Neuronal stem cell (in vitro differentiated cells): ENCODE results near the gene WHRN.

ENCODE experiments used
- DNase-seq: peaks from one replicate; pipeline ENCODE4 v3.0.0-alpha.2; 2013; ENCODE audit warnings: low spot score
- H2AFZ ChIP-seq: one replicate; pipeline ENCODE4 v1.6.1; 2013; ENCODE audit warnings: mild to moderate bottlenecking, low read length, inconsistent platforms
- H2AK5ac ChIP-seq: 2 replicates; pipeline ENCODE4 v1.6.1; 2013; ENCODE audit warnings: low read depth, mild to moderate bottlenecking, inconsistent platforms, low read length, moderate library complexity, mixed read lengths
- H2BK120ac ChIP-seq: 2 replicates; pipeline ENCODE4 v1.6.1; 2013; ENCODE audit warnings: low read depth, mild to moderate bottlenecking, inconsistent platforms, low read length, moderate library complexity, mixed read lengths
- H2BK12ac ChIP-seq: one replicate; pipeline ENCODE4 v1.6.1; 2013; ENCODE audit warnings: low read length, inconsistent platforms
- H2BK15ac ChIP-seq: 2 replicates; pipeline ENCODE4 v1.6.1; 2013; ENCODE audit warnings: mild to moderate bottlenecking, low read length, inconsistent platforms, mixed read lengths
- H2BK5ac ChIP-seq: one replicate; pipeline ENCODE4 v1.6.1; 2013; ENCODE audit warnings: inconsistent platforms, mild to moderate bottlenecking, low read length, moderate library complexity
- H3K14ac ChIP-seq: one replicate; pipeline ENCODE4 v1.6.1; 2013; ENCODE audit warnings: low read length, inconsistent platforms
- H3K18ac ChIP-seq: 2 replicates; pipeline ENCODE4 v1.6.1; 2013; ENCODE audit warnings: low read length, inconsistent platforms
- H3K23ac ChIP-seq: 2 replicates; pipeline ENCODE4 v1.6.1; 2013; ENCODE audit warnings: low read depth, mild to moderate bottlenecking, mixed read lengths, low read length, inconsistent platforms; ENCODE audit not compliant: poor library complexity
- H3K27ac ChIP-seq: replicated peaks from 3 replicates; pipeline ENCODE4 v1.5.1; 2013; ENCODE audit warnings: low read length, inconsistent platforms
- H3K27me3 ChIP-seq, 3 experiments: 2 replicates each; pipeline ENCODE4 v1.6.1; 2013; ENCODE audit warnings: low read length in 3 of 3, mild to moderate bottlenecking in 2 of 3, inconsistent platforms in 1 of 3, low read depth in 1 of 3, mixed read lengths in 1 of 3, moderate library complexity in 1 of 3; ENCODE audit not compliant: control insufficient read depth in 3 of 3, insufficient read depth in 3 of 3
- H3K36me3 ChIP-seq, 2 donors: replicated peaks in 1 of 2; 2 replicates each; pipeline ENCODE4 v1.6.1; 2013; ENCODE audit warnings: low read length in 2 of 2; ENCODE audit not compliant: control insufficient read depth in 2 of 2, insufficient read depth in 2 of 2
- H3K4ac ChIP-seq: 2 replicates; pipeline ENCODE4 v1.6.1; 2013; ENCODE audit warnings: inconsistent platforms, mild to moderate bottlenecking, low read length, moderate library complexity
- H3K4me1 ChIP-seq, 2 donors: 1 replicate in 1 of 2; 2 replicates in 1 of 2; pipeline ENCODE4 v1.6.1; 2013; ENCODE audit warnings: low read length in 2 of 2, low read depth in 1 of 2; ENCODE audit not compliant: control insufficient read depth in 2 of 2, insufficient read depth in 1 of 2
- H3K4me2 ChIP-seq: one replicate; pipeline ENCODE4 v1.6.1; 2013; ENCODE audit warnings: mild to moderate bottlenecking, low read length, inconsistent platforms; ENCODE audit not compliant: insufficient read depth, poor library complexity, severe bottlenecking
- H3K4me3 ChIP-seq, 2 donors: 2 replicates each; pipeline ENCODE4 v1.5.1; 2013; ENCODE audit warnings: low read length in 2 of 2, mild to moderate bottlenecking in 2 of 2, inconsistent platforms in 1 of 2, moderate library complexity in 1 of 2
- H3K79me1 ChIP-seq: one replicate; pipeline ENCODE4 v1.6.1; 2013; ENCODE audit warnings: low read depth, mild to moderate bottlenecking, inconsistent platforms, low read length, moderate library complexity
- H3K9ac ChIP-seq: one replicate; pipeline ENCODE4 v1.6.1; 2013; ENCODE audit warnings: mild to moderate bottlenecking, low read depth, low read length, inconsistent platforms; ENCODE audit not compliant: poor library complexity
- H3K9me3 ChIP-seq, 2 donors: replicated peaks in 1 of 2; 2 replicates each; pipeline versions ENCODE3 to v1.6.1; 2013; ENCODE audit warnings: low read length in 2 of 2, mild to moderate bottlenecking in 2 of 2, inconsistent platforms in 1 of 2, low read depth in 1 of 2, mixed read lengths in 1 of 2, moderate library complexity in 1 of 2; ENCODE audit not compliant: control insufficient read depth in 2 of 2, insufficient read depth in 1 of 2
- H4K8ac ChIP-seq: one replicate; pipeline ENCODE4 v1.6.1; 2013; ENCODE audit warnings: low read depth, mild to moderate bottlenecking, inconsistent platforms, low read length, moderate library complexity
- H4K91ac ChIP-seq: one replicate; pipeline ENCODE4 v1.6.1; 2013; ENCODE audit warnings: low read length, low read depth, mild to moderate bottlenecking, inconsistent platforms; ENCODE audit not compliant: poor library complexity
- WGBS, 2 donors: extraction: QIAGEN DNeasy Blood & Tissue Kit; methylation state at CpG; one replicate each; pipeline ENCODE4 v1.1.7; 2013; ENCODE audit warnings: missing lambda C conversion rate in 2 of 2, mixed read lengths in 1 of 2; ENCODE audit not compliant: insufficient read length in 2 of 2, insufficient replicate concordance in 1 of 2; ENCODE audit errors: extremely low coverage in 2 of 2; 5-methylcytosine and 5-hydroxymethylcytosine counted together

The WHRN gene

DNA sequence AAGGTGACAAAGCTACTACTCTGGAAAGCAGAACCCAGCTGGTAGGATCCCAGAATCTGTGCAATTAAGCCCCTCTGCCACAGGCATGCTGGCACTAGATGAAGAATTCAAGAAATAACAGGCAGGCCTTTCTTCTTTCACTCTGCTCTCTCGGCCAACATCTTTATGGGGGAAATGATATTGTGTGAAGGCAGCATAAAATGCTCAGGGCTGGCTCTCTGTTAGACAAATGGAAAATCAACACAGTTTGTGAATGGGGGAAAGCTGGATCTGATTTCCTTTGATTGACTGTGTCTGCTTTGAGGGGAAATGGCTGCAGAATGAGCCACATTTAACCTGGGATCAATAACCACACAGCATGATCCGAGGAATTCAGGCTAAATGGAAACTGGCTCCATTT lies 88.4 kb downstream of the WHRN start:
- Histone ChIP-seq H2BK12ac (no peak overlapping the region), H3K36me3 (peaks cover 0 to 2% of the 10 kb centered on the region in 2 donors), H3K14ac (no peak overlapping the region), H2BK120ac (no peak overlapping the region), H4K8ac (no peak overlapping the region), H3K23ac (no peak overlapping the region), H3K4ac (no peak overlapping the region), H3K4me3 (no peak overlapping the region), H2AK5ac (no peak overlapping the region), H2AFZ (no peak overlapping the region), H3K4me1 (peaks cover 18 to 28% of the 10 kb centered on the region in 2 donors), H2BK5ac (no peak overlapping the region), H3K18ac (no peak overlapping the region), H3K79me1 (no peaks in the 10 kb centered on the region), H3K27me3 (no peaks in the 10 kb centered on the region), H3K9me3 (no peaks in the 10 kb centered on the region), H2BK15ac (no peak overlapping the region), H3K4me2 (no peak overlapping the region), H3K9ac (no peak overlapping the region), H4K91ac (no peak overlapping the region), H3K27ac (no peak overlapping the region)
- DNase-seq = no peak
- WGBS, 2 donors = no CpG with 5 or more reads among the region's 2 CpGs

GRCh38 chr9:114416290-114416689 lies 89.0 kb downstream of the WHRN start:
- H3K27ac ChIP-seq = no peak overlapping the region
- no peak overlapping the region for H2AK5ac ChIP-seq
- no peak overlapping the region for H2BK5ac ChIP-seq
- H3K23ac ChIP-seq = no peak overlapping the region
- H3K4me3 ChIP-seq = no peak overlapping the region
- H3K14ac ChIP-seq = no peak overlapping the region
- H3K79me1 ChIP-seq = no peaks in the 10 kb centered on the region
- no peak overlapping the region for H4K8ac ChIP-seq
- no CpG with 5 or more reads among the region's 5 CpGs for WGBS, 2 donors
- peaks cover 18 to 28% of the 10 kb centered on the region in 2 donors for H3K4me1 ChIP-seq
- no peak overlapping the region for H3K4ac ChIP-seq
- DNase-seq = no peak
- H2AFZ ChIP-seq = no peak overlapping the region
- no peaks in the 10 kb centered on the region for H3K27me3 ChIP-seq
- H2BK15ac ChIP-seq = no peak overlapping the region
- H3K18ac ChIP-seq = no peak overlapping the region
- no peak overlapping the region for H3K4me2 ChIP-seq
- H4K91ac ChIP-seq = no peak overlapping the region
- H3K36me3 ChIP-seq = peaks cover 0 to 2% of the 10 kb centered on the region in 2 donors
- no peak overlapping the region for H2BK120ac ChIP-seq
- H3K9me3 ChIP-seq = no peaks in the 10 kb centered on the region
- no peak overlapping the region for H2BK12ac ChIP-seq
- no peak overlapping the region for H3K9ac ChIP-seq

GRCh38 chr9:114414346-114414745 lies 90.9 kb downstream of the WHRN start:
- H3K4me3 ChIP-seq = no peak overlapping the region

GRCh38 chr9:114413861-114414301 lies 91.4 kb downstream of the WHRN start:
- no peaks in the 10 kb centered on the region for H3K27me3 ChIP-seq
- H3K9me3 ChIP-seq = no peaks in the 10 kb centered on the region
- H3K4ac ChIP-seq = no peak overlapping the region
- H2AK5ac ChIP-seq = no peak overlapping the region
- H4K91ac ChIP-seq = no peak overlapping the region
- H2BK12ac ChIP-seq = no peak overlapping the region
- no peak overlapping the region for H3K27ac ChIP-seq
- H2BK120ac ChIP-seq = no peak overlapping the region
- H3K4me2 ChIP-seq = no peak overlapping the region
- no peak overlapping the region for H3K18ac ChIP-seq
- no CpG with 5 or more reads among the region's 5 CpGs for WGBS, 2 donors
- no peak overlapping the region for H3K9ac ChIP-seq
- no peak for DNase-seq
- no peak overlapping the region for H2BK5ac ChIP-seq
- H2BK15ac ChIP-seq = no peak overlapping the region
- no peak overlapping the region for H3K23ac ChIP-seq
- no peak overlapping the region for H3K4me3 ChIP-seq
- H4K8ac ChIP-seq = no peak overlapping the region
- peaks cover 26 to 35% of the 10 kb centered on the region in 2 donors for H3K4me1 ChIP-seq
- no peak overlapping the region for H2AFZ ChIP-seq
- no peak overlapping the region for H3K14ac ChIP-seq
- H3K79me1 ChIP-seq = no peaks in the 10 kb centered on the region
- H3K36me3 ChIP-seq = peaks cover 0 to 2% of the 10 kb centered on the region in 2 donors

More at GRCh38 chr9:114414346-114414745, 90.9 kb downstream of the WHRN start:
- H2BK12ac ChIP-seq = no peak overlapping the region
- no peak overlapping the region for H2AK5ac ChIP-seq
- no peak overlapping the region for H3K9ac ChIP-seq
- H2BK5ac ChIP-seq = no peak overlapping the region
- H2AFZ ChIP-seq = no peak overlapping the region
- no peak overlapping the region for H4K91ac ChIP-seq
- peaks cover 0 to 2% of the 10 kb centered on the region in 2 donors for H3K36me3 ChIP-seq
- H3K27ac ChIP-seq = no peak overlapping the region
- H2BK120ac ChIP-seq = no peak overlapping the region
- H3K79me1 ChIP-seq = no peaks in the 10 kb centered on the region
- H3K27me3 ChIP-seq = no peaks in the 10 kb centered on the region
- no peak overlapping the region for H3K4me2 ChIP-seq
- no peak overlapping the region for H3K18ac ChIP-seq
- H3K14ac ChIP-seq = no peak overlapping the region
- H4K8ac ChIP-seq = no peak overlapping the region
- H3K23ac ChIP-seq = no peak overlapping the region
- DNase-seq = no peak
- no peaks in the 10 kb centered on the region for H3K9me3 ChIP-seq
- no CpG with 5 or more reads among the region's 2 CpGs for WGBS, 2 donors
- no peak overlapping the region for H2BK15ac ChIP-seq
- no peak overlapping the region for H3K4ac ChIP-seq
- H3K4me1 ChIP-seq = peaks cover 21 to 31% of the 10 kb centered on the region in 2 donors
